HG03457 (cell line): Measurements from ENCODE around the gene ABLIM1.

ENCODE experiments used
- ATAC-seq: cut with Tn5 transposase; IDR thresholded peaks from one replicate; pipeline ENCODE4 v1.9.1; 2021; ENCODE audit warnings: moderate number of reproducible peaks; ENCODE audit not compliant: unreplicated experiment

ABLIM1 gene

GRCh38 chr10:114397651-114398145 lies 260.4 kb downstream of the ABLIM1 start:
- ATAC-seq = no peak

- ATAC-seq = no peak
Observed at GRCh38 chr10:114396464-114396863, 261.6 kb downstream of the ABLIM1 start.

- ATAC-seq = no peak
Observed at GRCh38 chr10:114395366-114396022, 262.6 kb downstream of the ABLIM1 start.

GRCh38 chr10:114394531-114394930 lies 263.5 kb downstream of the ABLIM1 start:
- no peak for ATAC-seq

GRCh38 chr10:114393886-114394285 lies 264.2 kb downstream of the ABLIM1 start:
- no peak for ATAC-seq

GRCh38 chr10:114393482-114393881 lies 264.6 kb downstream of the ABLIM1 start:
- ATAC-seq = no peak

- ATAC-seq = no peak
Observed at GRCh38 chr10:114392112-114392835, 265.8 kb downstream of the ABLIM1 start.

- no peak for ATAC-seq
Observed at GRCh38 chr10:114391599-114391998, 266.5 kb downstream of the ABLIM1 start.

GRCh38 chr10:114389426-114389825 lies 268.6 kb downstream of the ABLIM1 start:
- ATAC-seq = no peak

- ATAC-seq = peak; percentile 72
Observed at GRCh38 chr10:114388275-114388674, 269.8 kb downstream of the ABLIM1 start.

- ATAC-seq = no peak
Observed at GRCh38 chr10:114387784-114388183, 270.3 kb downstream of the ABLIM1 start.

- no peak for ATAC-seq
Observed at GRCh38 chr10:114386452-114386851, 271.6 kb downstream of the ABLIM1 start.

GRCh38 chr10:114385557-114385956 lies 272.5 kb downstream of the ABLIM1 start:
- no peak for ATAC-seq

- ATAC-seq = no peak
Observed at GRCh38 chr10:114384601-114385000, 273.5 kb downstream of the ABLIM1 start.

- no peak for ATAC-seq
Observed at GRCh38 chr10:114384181-114384580, 273.9 kb downstream of the ABLIM1 start.
